Measurements from ENCODE around the gene PPP1R15A. TPM values are rescaled to one million over a fixed set of nuclear protein-coding genes. Genes with fewer than 3 reads are reported as not detected.

PPP1R15A gene
- total and polyA plus RNA-seq, 2 of the 8 experiments (the other 6 are each of a cell fraction or from before 2014, with no cell fraction given): 4.1 to 14.0 TPM

GRCh38 chr19:48900477-48901406 lies 28.5 kb downstream of the PPP1R15A start:
- POLR2A ChIA-PET (ENCODE audit: partially characterized antibody): interaction anchor here (0.6 to 2.4 kb wide), 15 partner anchors 16 to 266 kb away, joined by 3 to 32 read pairs (median 4); partner anchors contain the start of genes FTL and PPP1R15A
- H2AK5ac ChIP-seq (ENCODE audit: low read depth, low read length): no peak overlapping the region
- no peak for DNase-seq (ENCODE audit: low read depth in 1 of 2, low spot score in 2 of 2)
- H3K79me2 ChIP-seq (ENCODE audit: control insufficient read depth in 1 of 2, insufficient read depth in 2 of 2, low read length in 2 of 2): peaks cover 0 to 15% of the 10 kb centered on the region in 2 experiments; a peak in 2 of 4 replicates
- no peaks in the 10 kb centered on the region for H3K27me3 ChIP-seq (replicated peaks in 1 of 4; ENCODE audit: control insufficient read depth in 3 of 4, extremely low read depth in 1 of 4, insufficient read depth in 3 of 4, low read length in 3 of 4)
- peaks cover 0 to 4% (median 0%) of the 10 kb centered on the region in 4 experiments; a peak in 4 of 7 replicates for H3K4me1 ChIP-seq (replicated peaks in 1 of 4; ENCODE audit: control insufficient read depth in 3 of 4, insufficient read depth in 4 of 4, low read length in 3 of 4)
- H2BK15ac ChIP-seq (ENCODE audit: low read length): no peak overlapping the region; the same call in 1 of the 2 replicates
- H3K23ac ChIP-seq (ENCODE audit: insufficient read length): no peak overlapping the region
- peak overlapping the region; percentile 20; the same call in 1 of the 2 replicates for H3K27ac ChIP-seq (ENCODE audit: low read depth, low read length)
- no peak for FAIRE-seq
- CTCF ChIA-PET (ENCODE audit: partially characterized antibody): interaction anchor here (0.6 to 1.6 kb wide), 11 partner anchors 11 to 123 kb away, joined by 3 to 7 read pairs (median 3); partner anchors contain the start of genes GYS1 and RUVBL2
- peaks cover 2% of the 10 kb centered on the region; the same call in 1 of the 2 replicates for H3K79me1 ChIP-seq (ENCODE audit: low read depth, low read length)
- H3K23me2 ChIP-seq (ENCODE audit: low read depth, low read length): peaks cover 6% of the 10 kb centered on the region; the same call in 1 of the 2 replicates
- no peak overlapping the region for H4K5ac ChIP-seq (ENCODE audit: insufficient read length, low read depth, low read length)
- H2AFZ ChIP-seq (ENCODE audit: low read length): no peak overlapping the region
- no peak overlapping the region for H3K56ac ChIP-seq (replicated peaks; ENCODE audit: insufficient read length, low read depth, low read length)
- peak overlapping the region; percentile 81 to 88 for H3K4me2 ChIP-seq (ENCODE audit: insufficient read depth in 1 of 2, low read depth in 2 of 2, low read length in 2 of 2)
- peak overlapping the region; percentile 46; the same call in 1 of the 2 replicates for H4K8ac ChIP-seq (ENCODE audit: extremely low read depth, insufficient read depth, low read length)
- peak; percentile 10 to 26; a peak in 1 of 4 replicates for TF ChIP-seq SIN3A (conservative IDR thresholded peaks at IDR 0.05 in 1 of 2, IDR thresholded peaks at IDR 0.05 in 1 of 2; ENCODE audit: low read depth in 1 of 2, low read length in 2 of 2)
- TF ChIP-seq PHF8 (conservative IDR thresholded peaks at IDR 0.05; ENCODE audit: low read depth, low read length): 0 out of 2 replicates have a peak, but pooled peaks have one; percentile 13
- TF ChIP-seq SIRT6 (IDR thresholded peaks at IDR 0.05; ENCODE audit: low read length): no peak
- 0 out of 2 replicates have a peak, but pooled peaks have one; percentile 15 for TF ChIP-seq CREB1 (IDR thresholded peaks at IDR 0.05)
- TF ChIP-seq SIX5 (IDR thresholded peaks at IDR 0.05; ENCODE audit: low read depth, low read length): peak; percentile 93
- TF ChIP-seq ATF3 (IDR thresholded peaks at IDR 0.05; ENCODE audit: insufficient read depth, low read depth, low read length): no peak
- 0 out of 2 replicates have a peak, but pooled peaks have one; percentile 2 for TF ChIP-seq RBBP5 (IDR thresholded peaks at IDR 0.05; ENCODE audit: borderline replicate concordance, low read depth, low read length)
- TF ChIP-seq POLR2A (IDR thresholded peaks at IDR 0.05; ENCODE audit: control extremely low read depth in 1 of 2, low read depth in 2 of 2, low read length in 2 of 2): peak in 1 of 2 experiments; percentile 26; a peak in 1 of 3 replicates
- TF ChIP-seq SAP30 (IDR thresholded peaks at IDR 0.05; ENCODE audit: insufficient read depth, insufficient replicate concordance, low read length): peak; percentile 0
- H3K14ac ChIP-seq (ENCODE audit: insufficient read length): no peak overlapping the region
- H2BK20ac ChIP-seq (ENCODE audit: low read length): no peak overlapping the region
- H3K9me3 ChIP-seq (ENCODE audit: insufficient read depth in 2 of 2, low read depth in 1 of 2, low read length in 1 of 2): no peaks in the 10 kb centered on the region
- H3K36me3 ChIP-seq (ENCODE audit: control insufficient read depth in 2 of 4, insufficient read depth in 4 of 4, low read length in 3 of 4): peaks cover 2 to 13% (median 5%) of the 10 kb centered on the region in 4 experiments; a peak in 5 of 8 replicates
- no peak overlapping the region for H2BK120ac ChIP-seq (replicated peaks; ENCODE audit: low read depth, low read length)
- H3K9ac ChIP-seq (replicated peaks in 1 of 4; ENCODE audit: extremely low read depth in 1 of 4, low read depth in 3 of 4, low read length in 3 of 4): peak overlapping the region; percentile 39 to 77 (median 62); a peak in 6 of 7 replicates
- H4K20me1 ChIP-seq (replicated peaks in 1 of 2; ENCODE audit: control insufficient read depth in 1 of 2, insufficient read depth in 2 of 2, low read length in 2 of 2): peaks cover 0 to 3% of the 10 kb centered on the region in 2 experiments
- H2BK5ac ChIP-seq (ENCODE audit: low read depth, low read length): peak overlapping the region; percentile 11; the same call in 1 of the 2 replicates
- 25% methylated on average over 22 of the region's 24 CpGs; no CpG with 5 or more reads in 1 of the 2 experiments for WGBS, 2 experiments (ENCODE audit: extremely low coverage in 1 of 2, insufficient coverage in 1 of 2, insufficient read length in 1 of 2, insufficient replicate concordance in 2 of 2, low coverage in 1 of 2, low lambda C conversion rate in 2 of 2, missing lambda C conversion rate in 1 of 2)
- peak overlapping the region; percentile 58 to 90 (median 84) for H3K4me3 ChIP-seq (ENCODE audit: extremely low read depth in 1 of 4, insufficient read depth in 2 of 4, low read depth in 3 of 4, low read length in 4 of 4)
- H2BK12ac ChIP-seq (ENCODE audit: low read depth, low read length): no peak overlapping the region
- H3K4ac ChIP-seq (replicated peaks; ENCODE audit: insufficient read length, low read depth, low read length): no peak overlapping the region
- no peak overlapping the region for H4K91ac ChIP-seq (replicated peaks; ENCODE audit: insufficient read length, low read length)
- H3K18ac ChIP-seq (ENCODE audit: extremely low read depth, low read length): peak overlapping the region; percentile 36; the same call in 1 of the 2 replicates

Data from H1 (cell line).